Measurements from ENCODE around the gene CHKA.

- TF ChIP-seq POLR2AphosphoS5 (IDR thresholded peaks at IDR 0.05), result no peak
- TF ChIP-seq, protein P1, sequence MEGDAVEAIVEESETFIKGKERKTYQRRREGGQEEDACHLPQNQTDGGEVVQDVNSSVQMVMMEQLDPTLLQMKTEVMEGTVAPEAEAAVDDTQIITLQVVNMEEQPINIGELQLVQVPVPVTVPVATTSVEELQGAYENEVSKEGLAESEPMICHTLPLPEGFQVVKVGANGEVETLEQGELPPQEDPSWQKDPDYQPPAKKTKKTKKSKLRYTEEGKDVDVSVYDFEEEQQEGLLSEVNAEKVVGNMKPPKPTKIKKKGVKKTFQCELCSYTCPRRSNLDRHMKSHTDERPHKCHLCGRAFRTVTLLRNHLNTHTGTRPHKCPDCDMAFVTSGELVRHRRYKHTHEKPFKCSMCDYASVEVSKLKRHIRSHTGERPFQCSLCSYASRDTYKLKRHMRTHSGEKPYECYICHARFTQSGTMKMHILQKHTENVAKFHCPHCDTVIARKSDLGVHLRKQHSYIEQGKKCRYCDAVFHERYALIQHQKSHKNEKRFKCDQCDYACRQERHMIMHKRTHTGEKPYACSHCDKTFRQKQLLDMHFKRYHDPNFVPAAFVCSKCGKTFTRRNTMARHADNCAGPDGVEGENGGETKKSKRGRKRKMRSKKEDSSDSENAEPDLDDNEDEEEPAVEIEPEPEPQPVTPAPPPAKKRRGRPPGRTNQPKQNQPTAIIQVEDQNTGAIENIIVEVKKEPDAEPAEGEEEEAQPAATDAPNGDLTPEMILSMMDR (IDR thresholded peaks at IDR 0.05), result no peak
Observed at GRCh38 chr11:68135161-68135560, 14.0 kb upstream of the CHKA start.

Data from suprapubic skin (tissue), 3 donors.